GM19025 (cell line): Measurements from ENCODE around the gene LINGO4.

Experiments used
- ATAC-seq: cut with Tn5 transposase; IDR thresholded peaks from one replicate; pipeline ENCODE4 v1.9.1; 2021; ENCODE audit warnings: mild to moderate bottlenecking, low read depth, moderate library complexity; ENCODE audit not compliant: unreplicated experiment

Gene LINGO4

DNA sequence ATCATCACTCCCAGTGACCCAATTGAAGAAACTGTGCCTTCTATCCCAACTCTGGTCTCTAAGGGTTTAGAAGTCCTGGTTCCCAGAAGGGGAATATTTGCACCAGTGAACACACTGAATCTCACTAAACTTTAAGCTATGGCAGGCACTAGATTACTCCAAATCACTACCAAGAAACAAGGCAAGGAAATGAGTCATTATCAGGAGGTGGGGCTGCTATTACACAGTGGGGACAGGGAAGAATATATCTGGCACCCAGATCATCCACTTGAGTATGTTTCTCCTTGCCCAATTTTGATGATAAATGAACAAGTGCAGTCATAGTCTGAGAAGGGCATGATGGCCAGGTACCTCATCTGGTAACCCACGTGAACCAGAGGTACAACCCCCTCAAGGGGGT lies 48.9 kb downstream of the LINGO4 start:
- no peak for ATAC-seq
